ENCODE data around the gene DNAH12.

Gene DNAH12

GRCh38 chr3:57256844-57257243, 287.3 kb downstream of the DNAH12 start:
- no peak for TF ChIP-seq CTCF (IDR thresholded peaks at IDR 0.05)
- H3K9me3 ChIP-seq: no peaks in the 10 kb centered on the region
- H3K27ac ChIP-seq: no peak overlapping the region
- peaks cover 76% of the 10 kb centered on the region for H3K36me3 ChIP-seq
- H3K4me1 ChIP-seq (ENCODE audit: control insufficient read depth in 1 of 2, insufficient read depth in 1 of 2, low read depth in 1 of 2, low read length in 1 of 2): no peaks in the 10 kb centered on the region
- H3K27me3 ChIP-seq: no peaks in the 10 kb centered on the region
- no peak overlapping the region for H3K4me3 ChIP-seq (ENCODE audit: low read depth in 1 of 2, low read length in 1 of 2)

- H3K27me3 ChIP-seq: no peaks in the 10 kb centered on the region
- H3K36me3 ChIP-seq: peaks cover 67% of the 10 kb centered on the region
- no peaks in the 10 kb centered on the region for H3K9me3 ChIP-seq
- no peak overlapping the region for H3K4me3 ChIP-seq (ENCODE audit: low read depth in 1 of 2, low read length in 1 of 2)
- no peak overlapping the region for H3K27ac ChIP-seq
- no peak for TF ChIP-seq CTCF (IDR thresholded peaks at IDR 0.05)
- no peaks in the 10 kb centered on the region for H3K4me1 ChIP-seq (ENCODE audit: control insufficient read depth in 1 of 2, insufficient read depth in 1 of 2, low read depth in 1 of 2, low read length in 1 of 2)
These were observed 291.7 kb downstream of the DNAH12 start for GRCh38 chr3:57252404-57252803.

GRCh38 chr3:57244946-57245345, 299.2 kb downstream of the DNAH12 start:
- Histone ChIP-seq H3K36me3 (peaks cover 82% of the 10 kb centered on the region), H3K4me1 (ENCODE audit: control insufficient read depth in 1 of 2, insufficient read depth in 1 of 2, low read depth in 1 of 2, low read length in 1 of 2) (peaks cover 0 to 14% of the 10 kb centered on the region in 2 experiments), H3K27me3 (no peaks in the 10 kb centered on the region), H3K27ac (no peak overlapping the region), H3K4me3 (ENCODE audit: low read depth in 1 of 2, low read length in 1 of 2) (no peak overlapping the region), H3K9me3 (no peaks in the 10 kb centered on the region)
- no peak for TF ChIP-seq CTCF (IDR thresholded peaks at IDR 0.05)
